Measurements from ENCODE around the gene RPTOR.

- TF ChIP-seq CTCF (IDR thresholded peaks at IDR 0.05; ENCODE audit: poor library complexity, severe bottlenecking) = no peak
- TF ChIP-seq EZH2 (IDR thresholded peaks at IDR 0.05; ENCODE audit: borderline replicate concordance, insufficient read depth, low read length, poor library complexity, severe bottlenecking) = no peak
- no peak for TF ChIP-seq MXI1 (conservative IDR thresholded peaks at IDR 0.05; ENCODE audit: poor library complexity, severe bottlenecking)
- no peak for TF ChIP-seq EP300 (conservative IDR thresholded peaks at IDR 0.05; ENCODE audit: poor library complexity, severe bottlenecking)
- TF ChIP-seq SMC3 (conservative IDR thresholded peaks at IDR 0.05; ENCODE audit: poor library complexity) = no peak
- no peak for TF ChIP-seq POLR2AphosphoS5 (IDR thresholded peaks at IDR 0.05)
- no peak for TF ChIP-seq REST (IDR thresholded peaks at IDR 0.05; ENCODE audit: borderline replicate concordance)
These were observed 193.6 kb downstream of the RPTOR start for GRCh38 chr17:80738020-80738808.
